IMR-90 (cell line): Measurements from ENCODE around the gene ERICH2. TPM values are rescaled to one million over a fixed set of nuclear protein-coding genes. Genes with fewer than 3 reads are reported as not detected.

Experiments used
- microRNA-seq, 2 experiments: library from miRNA; stranded (forward) in 1 of 2; unstranded in 1 of 2; fragments of 10-50 nt in 1 of 2; fragments of <30 nt in 1 of 2; gene quantifications in 1 of 2; microRNA quantifications in 1 of 2; one replicate each; pipeline versions ENCODE3 to v1.1.0; 2013 to 2020; ENCODE audit not compliant: insufficient read depth in 1 of 2, insufficient read length in 1 of 2, unreplicated experiment in 1 of 2
- polyA plus RNA-seq, 3 experiments: library from polyadenylated mRNA; depleted of rRNA; stranded (reverse); fragments of >200 nt; gene quantifications; 2 replicates each; pipeline ENCODE4 v1.2.3, GENCODE V29; 2012; ENCODE audit warnings: low replicate concordance in 1 of 3
- small RNA-seq, 5 experiments: library from RNA; depleted of rRNA; stranded (forward); fragments of <200 nt; gene quantifications; one replicate each; pipeline ENCODE3, GENCODE V24; 2012
- total RNA-seq: library from RNA; depleted of rRNA; stranded (reverse); fragments of >200 nt; gene quantifications from 2 replicates; pipeline ENCODE4 v1.2.3, GENCODE V29; 2012; rRNA removed

ERICH2 gene
- total and polyA plus RNA-seq, 2 of the 4 experiments (the other 2 are of a cell fraction), result not detected

Small RNA genes within 50 kb of the gene (microRNA-seq; reads per million reads assigned to microRNA genes)
- not detected for gene RF00019 (ENCODE audit: insufficient read depth, insufficient read length)

Small RNA genes within 50 kb of the gene (small RNA-seq; reads per million reads assigned to genes)
- gene RF00019, result 0 reads per million in 5 experiments

Other genes starting within 250 kb of the ERICH2 start
- gene SP5, start 55.0 kb upstream of the ERICH2 start, total RNA-seq, result not detected in 2 replicates
- gene SP5, start 55.0 kb upstream of the ERICH2 start, polyA plus RNA-seq (2012; rRNA removed), result not detected in 2 replicates
- not detected in 2 replicates for gene GAD1, start 46.5 kb downstream of the ERICH2 start, total RNA-seq
- not detected in 2 replicates for gene GAD1, start 46.5 kb downstream of the ERICH2 start, polyA plus RNA-seq (2012; rRNA removed)
- 53.1 and 60.5 TPM in 2 replicates for gene GORASP2, start 158.9 kb downstream of the ERICH2 start, total RNA-seq
- gene GORASP2, start 158.9 kb downstream of the ERICH2 start, polyA plus RNA-seq (2012; rRNA removed), result 156 and 167 TPM in 2 replicates